IMR-90 (cell line): ENCODE results near the gene EXOC4.

Experiments
- BHLHE40 ChIP-seq: fragments of 150-350 bp; IDR thresholded peaks from 2 replicates; pipeline ENCODE4 v1.6.1; 2016; ENCODE audit warnings: mild to moderate bottlenecking, low read depth, low read length
- CEBPB ChIP-seq: IDR thresholded peaks from 2 replicates; pipeline ENCODE4 v1.6.1; 2012; ENCODE audit warnings: low read depth, low read length, improper control_type of control experiment
- CHD1 ChIP-seq: IDR thresholded peaks from 2 replicates; pipeline ENCODE4 v1.6.1; 2012; ENCODE audit warnings: low read depth, low read length, improper control_type of control experiment
- CTCF ChIP-seq: conservative IDR thresholded peaks from 2 replicates; pipeline ENCODE4 v1.5.1; 2012; ENCODE audit warnings: mild to moderate bottlenecking, low read depth, low read length, improper control_type of control experiment
- ELK1 ChIP-seq: fragments of 150-350 bp; IDR thresholded peaks from 2 replicates; pipeline ENCODE4 v1.6.1; 2016; ENCODE audit warnings: low read depth, mild to moderate bottlenecking, low read length, moderate library complexity, borderline replicate concordance
- FOS ChIP-seq: fragments of 150-350 bp; IDR thresholded peaks from 2 replicates; pipeline ENCODE4 v1.6.1; 2016; ENCODE audit warnings: low read depth, low read length
- MAFK ChIP-seq: IDR thresholded peaks from 2 replicates; pipeline ENCODE4 v1.6.1; 2012; ENCODE audit warnings: low read depth, low read length, improper control_type of control experiment
- NFE2L2 ChIP-seq: fragments of 150-350 bp; IDR thresholded peaks from 2 replicates; pipeline ENCODE4 v1.6.1; 2016; ENCODE audit warnings: low read depth, mild to moderate bottlenecking, low read length
- POLR2A ChIP-seq: IDR thresholded peaks from 2 replicates; pipeline ENCODE4 v1.6.1; 2012; ENCODE audit warnings: mild to moderate bottlenecking, low read depth, low read length
- RAD21 ChIP-seq: IDR thresholded peaks from 2 replicates; pipeline ENCODE4 v1.6.1; 2012; ENCODE audit warnings: low read length, improper control_type of control experiment
- RCOR1 ChIP-seq: IDR thresholded peaks from 2 replicates; pipeline ENCODE4 v1.6.1; 2012; ENCODE audit warnings: mild to moderate bottlenecking, low read length, improper control_type of control experiment; ENCODE audit not compliant: insufficient replicate concordance
- RFX5 ChIP-seq: IDR thresholded peaks from 2 replicates; pipeline ENCODE4 v1.8.0; 2012; ENCODE audit warnings: low read depth, mild to moderate bottlenecking, low read length, moderate library complexity
- SMC3 ChIP-seq: fragments of 150-350 bp; IDR thresholded peaks from 2 replicates; pipeline ENCODE4 v1.6.1; 2016; ENCODE audit warnings: low read depth, mild to moderate bottlenecking, antibody characterized with exemption, low read length, moderate library complexity

GRCh38 chr7:133650069-133650468 is 397.2 kb downstream of the EXOC4 start:
- no peak for TF ChIP-seq RAD21
- no peak for TF ChIP-seq MAFK
- no peak for TF ChIP-seq POLR2A
- TF ChIP-seq CTCF = no peak
- TF ChIP-seq NFE2L2 = no peak
- no peak for TF ChIP-seq RFX5
- TF ChIP-seq BHLHE40 = no peak
- TF ChIP-seq FOS = no peak
- TF ChIP-seq SMC3 = no peak
- TF ChIP-seq ELK1 = no peak
- TF ChIP-seq CEBPB = peak; percentile 64; the same call in 1 of the 2 replicates
- no peak for TF ChIP-seq RCOR1
- TF ChIP-seq CHD1 = no peak
